TTC549 (cell line): Measurements from ENCODE around the gene VCL.

Experiments
- FAIRE-seq: peaks from 2 replicates; lab custom pipeline; 2012; peaks lifted over from hg19 to GRCh38; lab: Jason Lieb, UNC

VCL gene

GRCh38 chr10:74153676-74154075 is 155.8 kb downstream of the VCL start:
- no peak for FAIRE-seq

GRCh38 chr10:74156919-74157289 is 159.0 kb downstream of the VCL start:
- no peak for FAIRE-seq

GRCh38 chr10:74160013-74160412 is 162.1 kb downstream of the VCL start:
- FAIRE-seq = no peak

- no peak for FAIRE-seq
These were observed 165.6 kb downstream of the VCL start for GRCh38 chr10:74163319-74164068.

GRCh38 chr10:74164716-74165529 is 167.0 kb downstream of the VCL start:
- no peak for FAIRE-seq

GRCh38 chr10:74165530-74165901 is 167.6 kb downstream of the VCL start:
- no peak for FAIRE-seq

GRCh38 chr10:74167443-74167842 is 169.5 kb downstream of the VCL start:
- no peak for FAIRE-seq
